HepG2 (cell line): Measurements from ENCODE around the gene YPEL3. TPM values are rescaled to one million over a fixed set of nuclear protein-coding genes. Genes with fewer than 3 reads are reported as not detected.

Source experiments
- ATAC-seq: fragments of 200-7000 bp; cut with Tn5 transposase; 3 replicates; pipeline ENCODE4 v1.9.1; 2020; ENCODE audit warnings: mild to moderate bottlenecking, moderate library complexity
- BruUV-seq: library from RNA; stranded (reverse); fragments of 400-500 nt; replicated peaks from 2 replicates; lab custom pipeline; 2021; lab: Mats Ljungman, UMichigan
- CTCF ChIA-PET: fragments of 300-600 bp; formaldehyde crosslinking; extraction: SDS; loops from one replicate; lab custom pipeline; 2021; ENCODE audit warnings: low total read pairs, inconsistent platforms, low intra/inter-chr PET ratio; lab: Yijun Ruan, JAX
- POLR2A ChIA-PET: fragments of 350-600 bp; sonication (Branson Sonifier 250); formaldehyde crosslinking; loops from one replicate; lab custom pipeline; 2020; ENCODE audit warnings: antibody characterized with exemption, inconsistent platforms; lab: Yijun Ruan, JAX
- DNase-seq: peaks from one replicate; pipeline ENCODE4 v3.0.0-alpha.2; 2015; ENCODE audit warnings: low spot score
- FAIRE-seq: peaks from 3 replicates; lab custom pipeline; 2011; peaks lifted over from hg19 to GRCh38; lab: Jason Lieb, UNC
- H2AFZ ChIP-seq: one replicate; pipeline ENCODE4 v1.6.1; 2011; ENCODE audit warnings: low read length, inconsistent platforms
- H3K27ac ChIP-seq: fragments of 300-600 bp; 3 replicates; pipeline ENCODE4 v1.8.0; 2011; ENCODE audit warnings: mixed run types, mild to moderate bottlenecking, mixed read lengths, low read length, inconsistent platforms; ENCODE audit not compliant: insufficient read depth; ENCODE audit errors: extremely low read length
- H3K27me3 ChIP-seq, 2 experiments: fragments of 200-600 bp in 1 of 2; 2 replicates in 1 of 2; 3 replicates in 1 of 2; pipeline versions ENCODE4 v1.6.0 to v1.8.0; 2011; ENCODE audit warnings: low read length in 2 of 2, mild to moderate bottlenecking in 2 of 2, moderate library complexity in 2 of 2, inconsistent platforms in 1 of 2; ENCODE audit not compliant: insufficient read depth in 2 of 2, control insufficient read depth in 1 of 2
- H3K36me3 ChIP-seq, 2 experiments: fragments of 200-600 bp in 1 of 2; replicated peaks in 1 of 2; 2 replicates in 1 of 2; 3 replicates in 1 of 2; pipeline versions ENCODE4 v1.5.1 to v1.8.0; 2011; ENCODE audit warnings: low read length in 2 of 2, inconsistent platforms in 1 of 2; ENCODE audit not compliant: insufficient read depth in 2 of 2, control insufficient read depth in 1 of 2
- H3K4me1 ChIP-seq: 2 replicates; pipeline ENCODE4 v1.5.1; 2012; ENCODE audit warnings: low read length, inconsistent platforms; ENCODE audit not compliant: insufficient read depth
- H3K4me2 ChIP-seq: 2 replicates; pipeline ENCODE4 v1.6.0; 2011; ENCODE audit warnings: low read depth, low read length, inconsistent platforms
- H3K4me3 ChIP-seq, 3 experiments: fragments of 200-600 bp in 1 of 3; sonication (generic), shearing (Covaris generic) in 1 of 3; replicated peaks in 1 of 3; 2 replicates each; pipeline ENCODE4 v1.5.1; 2011 to 2016; ENCODE audit warnings: low read length in 3 of 3, inconsistent platforms in 2 of 3, low read depth in 2 of 3, mild to moderate bottlenecking in 2 of 3, control low read depth in 1 of 3, mixed read lengths in 1 of 3; ENCODE audit not compliant: insufficient read depth in 1 of 3
- H3K79me2 ChIP-seq: one replicate; pipeline ENCODE4 v1.6.1; 2011; ENCODE audit warnings: low read length, inconsistent platforms; ENCODE audit not compliant: insufficient read depth
- H3K9ac ChIP-seq: 2 replicates; pipeline ENCODE4 v1.6.0; 2011; ENCODE audit warnings: mild to moderate bottlenecking, low read depth, low read length, inconsistent platforms; ENCODE audit not compliant: insufficient read depth
- H3K9me3 ChIP-seq: 2 replicates; pipeline ENCODE4 v1.5.1; 2012; ENCODE audit warnings: mild to moderate bottlenecking, low read length
- H4K20me1 ChIP-seq: 2 replicates; pipeline ENCODE4 v1.6.0; 2011; ENCODE audit warnings: inconsistent platforms, mild to moderate bottlenecking, low read length, moderate library complexity; ENCODE audit not compliant: insufficient read depth
- DMAP1 ChIP-seq: IDR thresholded peaks from 2 replicates; pipeline ENCODE4 v1.6.1; 2016
- IRF2 ChIP-seq: IDR thresholded peaks from 2 replicates; pipeline ENCODE4 v1.6.1; 2018; ENCODE audit warnings: missing genetic modification reagents, missing compliant biosample characterization
- JUNB ChIP-seq: sonication (generic); formaldehyde crosslinking; IDR thresholded peaks from 2 replicates; pipeline ENCODE4 v1.8.0; 2022; ENCODE audit warnings: missing genetic modification reagents, mild to moderate bottlenecking, borderline replicate concordance
- KLF6 ChIP-seq: IDR thresholded peaks from 2 replicates; pipeline ENCODE4 v1.8.0; 2016; ENCODE audit warnings: missing biosample characterization, missing genetic modification reagents
- NFE2 ChIP-seq: sonication (generic); formaldehyde crosslinking; IDR thresholded peaks from 2 replicates; pipeline ENCODE4 v1.4.0; 2020; ENCODE audit warnings: missing genetic modification reagents
- ZBTB20 ChIP-seq: sonication (generic); formaldehyde crosslinking; IDR thresholded peaks from 2 replicates; pipeline ENCODE4 v1.8.1; 2023; ENCODE audit warnings: missing genetic modification reagents, low read depth, mild to moderate bottlenecking, borderline replicate concordance
- ZKSCAN5 ChIP-seq: sonication (generic); formaldehyde crosslinking; IDR thresholded peaks from 2 replicates; pipeline ENCODE4 v1.5.1; 2020; ENCODE audit warnings: mild to moderate bottlenecking, missing genetic modification reagents
- ZMYM2 ChIP-seq: sonication (generic); formaldehyde crosslinking; IDR thresholded peaks from 2 replicates; pipeline ENCODE4 v1.8.0; 2022; ENCODE audit warnings: mild to moderate bottlenecking, missing genetic modification reagents
- ZNF33B ChIP-seq: sonication (generic); formaldehyde crosslinking; IDR thresholded peaks from 2 replicates; pipeline ENCODE4 v1.5.1; 2020; ENCODE audit warnings: mild to moderate bottlenecking, missing genetic modification reagents
- ZNF431 ChIP-seq: sonication (generic); formaldehyde crosslinking; IDR thresholded peaks from 2 replicates; pipeline ENCODE4 v1.9.0; 2022; ENCODE audit warnings: missing genetic modification reagents, low read depth, mild to moderate bottlenecking, borderline replicate concordance
- ZNF576 ChIP-seq: sonication (generic); formaldehyde crosslinking; IDR thresholded peaks from 2 replicates; pipeline ENCODE4 v1.4.0; 2020; ENCODE audit warnings: mild to moderate bottlenecking, missing genetic modification reagents
- ZNF746 ChIP-seq: sonication (generic); formaldehyde crosslinking; IDR thresholded peaks from 2 replicates; pipeline ENCODE4 v1.8.0; 2022; ENCODE audit warnings: mild to moderate bottlenecking, missing genetic modification reagents
- WGBS: methylation state at CpG from one replicate; pipeline ENCODE4 v1.1.6; 2017; ENCODE audit warnings: low lambda C conversion rate; 5-methylcytosine and 5-hydroxymethylcytosine counted together
- in situ Hi-C: cut with HindIII; loops from 2 replicates; pipeline ENCODE4 v1.10.0; 2017; ENCODE audit warnings: low pct_unique_long_range_greater_than_20kb; ENCODE audit not compliant: extremely low pct_ligation_motif_present
- intact Hi-C: fragments of 100-400 bp; cut with micrococcal nuclease; formaldehyde crosslinking; loops from one replicate; pipeline ENCODE4 v1.10.0; 2022; ENCODE audit not compliant: unreplicated experiment
- polyA plus RNA-seq, 8 experiments: library from polyadenylated mRNA; depleted of rRNA in 3 of 8; stranded (reverse) in 7 of 8; unstranded in 1 of 8; fragments of >200 nt; fragmentation: Illumina TruSeq in 4 of 8; extraction: Trizol in 4 of 8; gene quantifications; 2 replicates each; pipeline versions ENCODE4 v1.2.1 to v1.2.3, GENCODE V29; 2011 to 2016; ENCODE audit warnings: low read depth in 4 of 8, missing spikeins in 1 of 8, mixed read lengths in 1 of 8; ENCODE audit not compliant: insufficient read depth in 1 of 8
- total RNA-seq, 5 experiments: library from RNA; depleted of rRNA; stranded (reverse); fragments of >200 nt; fragmentation: Illumina TruSeq; extraction: Trizol; gene quantifications; 2 replicates each; pipeline ENCODE4 v1.2.3, GENCODE V29; 2016; ENCODE audit warnings: low read depth in 1 of 5
- TF ChIP-seq, protein P1 (sequence below): sonication (generic); formaldehyde crosslinking; IDR thresholded peaks from 2 replicates; pipeline ENCODE4 v1.4.0; 2020; ENCODE audit warnings: missing genetic modification reagents
- TF ChIP-seq, protein P2 (sequence below): IDR thresholded peaks from 2 replicates; pipeline ENCODE4 v1.6.1; 2018; ENCODE audit warnings: missing genetic modification reagents

The YPEL3 gene
- total and polyA plus RNA-seq, 2 of the 13 experiments (the other 11 are each of a cell fraction or from before 2014, with no cell fraction given) = 5.4 to 47.0 TPM

- H3K4me1 ChIP-seq = peaks cover 15% of the 10 kb centered on the region; the same call in 1 of the 2 replicates
- TF ChIP-seq ZBTB20 (no peak), ZNF746 (no peak), ZMYM2 (no peak), ZNF576 (CRISPR knock-in tag) (no peak), KLF6 (no peak), JUNB (CRISPR knock-in tag) (no peak), IRF2 (no peak), ZKSCAN5 (CRISPR knock-in tag) (no peak), NFE2 (CRISPR knock-in tag) (no peak), ZNF431 (CRISPR knock-in tag) (no peak), ZNF33B (no peak), DMAP1 (CRISPR knock-in tag) (no peak)
- TF ChIP-seq, protein P1, sequence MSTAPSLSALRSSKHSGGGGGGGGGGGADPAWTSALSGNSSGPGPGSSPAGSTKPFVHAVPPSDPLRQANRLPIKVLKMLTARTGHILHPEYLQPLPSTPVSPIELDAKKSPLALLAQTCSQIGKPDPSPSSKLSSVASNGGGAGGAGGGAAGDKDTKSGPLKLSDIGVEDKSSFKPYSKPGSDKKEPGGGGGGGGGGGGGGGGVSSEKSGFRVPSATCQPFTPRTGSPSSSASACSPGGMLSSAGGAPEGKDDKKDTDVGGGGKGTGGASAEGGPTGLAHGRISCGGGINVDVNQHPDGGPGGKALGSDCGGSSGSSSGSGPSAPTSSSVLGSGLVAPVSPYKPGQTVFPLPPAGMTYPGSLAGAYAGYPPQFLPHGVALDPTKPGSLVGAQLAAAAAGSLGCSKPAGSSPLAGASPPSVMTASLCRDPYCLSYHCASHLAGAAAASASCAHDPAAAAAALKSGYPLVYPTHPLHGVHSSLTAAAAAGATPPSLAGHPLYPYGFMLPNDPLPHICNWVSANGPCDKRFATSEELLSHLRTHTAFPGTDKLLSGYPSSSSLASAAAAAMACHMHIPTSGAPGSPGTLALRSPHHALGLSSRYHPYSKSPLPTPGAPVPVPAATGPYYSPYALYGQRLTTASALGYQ (CRISPR knock-in tag) = no peak
- TF ChIP-seq, protein P2, sequence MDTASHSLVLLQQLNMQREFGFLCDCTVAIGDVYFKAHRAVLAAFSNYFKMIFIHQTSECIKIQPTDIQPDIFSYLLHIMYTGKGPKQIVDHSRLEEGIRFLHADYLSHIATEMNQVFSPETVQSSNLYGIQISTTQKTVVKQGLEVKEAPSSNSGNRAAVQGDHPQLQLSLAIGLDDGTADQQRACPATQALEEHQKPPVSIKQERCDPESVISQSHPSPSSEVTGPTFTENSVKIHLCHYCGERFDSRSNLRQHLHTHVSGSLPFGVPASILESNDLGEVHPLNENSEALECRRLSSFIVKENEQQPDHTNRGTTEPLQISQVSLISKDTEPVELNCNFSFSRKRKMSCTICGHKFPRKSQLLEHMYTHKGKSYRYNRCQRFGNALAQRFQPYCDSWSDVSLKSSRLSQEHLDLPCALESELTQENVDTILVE (CRISPR knock-in tag) = no peak
- H3K9me3 ChIP-seq = no peaks in the 10 kb centered on the region
- no peak overlapping the region for H3K9ac ChIP-seq
- no peak for ATAC-seq
- in situ Hi-C loops (no loop called here), intact Hi-C loops (no loop called here)
- no peak for DNase-seq
- no peaks in the 10 kb centered on the region for H4K20me1 ChIP-seq
- BruUV-seq = no TSS peak
- H3K36me3 ChIP-seq = peaks cover 0 to 9% of the 10 kb centered on the region in 2 experiments; a peak in 1 of 5 replicates
- H3K4me2 ChIP-seq = no peak overlapping the region
- ChIA-PET CTCF (no interaction called here), POLR2A (interaction anchor here (1.4 to 1.9 kb wide), 4 partner anchors 8 to 39 kb away, joined by 3 to 5 read pairs (median 4); partner anchors contain the start of genes ALDOA, TBX6 and YPEL3)
- no peak overlapping the region for H3K4me3 ChIP-seq
- H3K79me2 ChIP-seq = no peaks in the 10 kb centered on the region
- 95% methylated on average over 4 of the region's 4 CpGs for WGBS
- no peak overlapping the region for H2AFZ ChIP-seq
- no peak overlapping the region for H3K27ac ChIP-seq
- no peak for FAIRE-seq
- H3K27me3 ChIP-seq = no peaks in the 10 kb centered on the region
These were observed 8.1 kb upstream of the YPEL3 start for GRCh38 chr16:30104090-30104489.
